ENCODE measurements around the gene USP17L19.
"Not testable (repeated sequence)": the region's sequence is repeated elsewhere in the genome, so short reads cannot be mapped to it uniquely, and the experiment has no call there.

The USP17L19 gene

GRCh38 chr4:9253078-9253477 lies at the start of gene USP17L19:
Gene USP17L19, plus strand, starts transcription at chr4:9253378. Its CDS starts 0 bp downstream, at chr4:9253378.
- not testable (repeated sequence) for DNase-seq (ENCODE audit: low spot score)

- DNase-seq (ENCODE audit: low spot score): not testable (repeated sequence)
Measured at GRCh38 chr4:9210357-9210756, 42.8 kb upstream of the USP17L19 start, which contains the start of gene USP17L10. Gene USP17L10, plus strand, starts transcription at chr4:9210657. Its CDS starts 0 bp downstream, at chr4:9210657.

- not testable (repeated sequence) for DNase-seq (ENCODE audit: low spot score)
Measured at GRCh38 chr4:9214701-9215100, 38.5 kb upstream of the USP17L19 start.

- DNase-seq (ENCODE audit: low spot score): not testable (repeated sequence)
Measured at GRCh38 chr4:9215105-9215504, 38.1 kb upstream of the USP17L19 start, which contains the start of gene USP17L11. Gene USP17L11, plus strand, starts transcription at chr4:9215405. Its CDS starts 0 bp downstream, at chr4:9215405.

- not testable (repeated sequence) for DNase-seq (ENCODE audit: low spot score)
Measured at GRCh38 chr4:9219852-9220251, 33.3 kb upstream of the USP17L19 start, which contains the start of gene USP17L12. Gene USP17L12, plus strand, starts transcription at chr4:9220152. Its CDS starts 0 bp downstream, at chr4:9220152.

GRCh38 chr4:9224596-9224995 lies 28.6 kb upstream of the USP17L19 start, which contains the start of gene USP17L13:
Gene USP17L13, plus strand, starts transcription at chr4:9224896. Its CDS starts 0 bp downstream, at chr4:9224896.
- not testable (repeated sequence) for DNase-seq (ENCODE audit: low spot score)

GRCh38 chr4:9230249-9230648 lies 22.9 kb upstream of the USP17L19 start:
- DNase-seq (ENCODE audit: low spot score): not testable (repeated sequence)

GRCh38 chr4:9234085-9234484 lies 19.1 kb upstream of the USP17L19 start, which contains the start of gene USP17L15:
Gene USP17L15, plus strand, starts transcription at chr4:9234385. Its CDS starts 0 bp downstream, at chr4:9234385.
- not testable (repeated sequence) for DNase-seq (ENCODE audit: low spot score)

- not testable (repeated sequence) for DNase-seq (ENCODE audit: low spot score)
Measured at GRCh38 chr4:9238461-9238860, 14.7 kb upstream of the USP17L19 start.

GRCh38 chr4:9243579-9243978 lies 9.6 kb upstream of the USP17L19 start, which contains the start of gene USP17L17:
Gene USP17L17, plus strand, starts transcription at chr4:9243879. Its CDS starts 0 bp downstream, at chr4:9243879.
- not testable (repeated sequence) for DNase-seq (ENCODE audit: low spot score)

GRCh38 chr4:9247953-9248680 lies 5.1 kb upstream of the USP17L19 start, which contains the start of gene USP17L18:
Gene USP17L18, plus strand, starts transcription at chr4:9248630. Its CDS starts 0 bp downstream, at chr4:9248630.
- DNase-seq (ENCODE audit: low spot score): not testable (repeated sequence)

GRCh38 chr4:9257824-9258223 lies 4.6 kb downstream of the USP17L19 start, which contains the start of gene USP17L20:
Gene USP17L20, plus strand, starts transcription at chr4:9258124. Its CDS starts 0 bp downstream, at chr4:9258124.
- DNase-seq (ENCODE audit: low spot score): not testable (repeated sequence)

- DNase-seq (ENCODE audit: low spot score): not testable (repeated sequence)
Measured at GRCh38 chr4:9262572-9262971, 9.4 kb downstream of the USP17L19 start, which contains the start of gene USP17L21. Gene USP17L21, plus strand, starts transcription at chr4:9262872. Its CDS starts 0 bp downstream, at chr4:9262872.

- not testable (repeated sequence) for DNase-seq (ENCODE audit: low spot score)
Measured at GRCh38 chr4:9267319-9267718, 14.1 kb downstream of the USP17L19 start, which contains the start of gene USP17L22. Gene USP17L22, plus strand, starts transcription at chr4:9267619. Its CDS starts 0 bp downstream, at chr4:9267619.

GRCh38 chr4:9271719-9272118 lies 18.5 kb downstream of the USP17L19 start:
- not testable (repeated sequence) for DNase-seq (ENCODE audit: low spot score)

All from GM03348 (cell line).